Mesenchymal stem cell (in vitro differentiated cells and primary cell): ENCODE results near the gene NT5C1B.

Source experiments
- DNase-seq: peaks from one replicate; pipeline ENCODE4 v3.0.0-alpha.2; 2013
- H2AFZ ChIP-seq: one replicate; pipeline ENCODE4 v1.6.1; 2013; ENCODE audit warnings: low read depth, mild to moderate bottlenecking, control low read depth, inconsistent platforms, low read length, moderate library complexity
- H2AK5ac ChIP-seq: 2 replicates; pipeline ENCODE4 v1.6.1; 2013; ENCODE audit warnings: low read length, moderate library complexity, mild to moderate bottlenecking, inconsistent platforms; ENCODE audit not compliant: severe bottlenecking
- H2BK120ac ChIP-seq: one replicate; pipeline ENCODE4 v1.6.1; 2013; ENCODE audit warnings: low read depth, mild to moderate bottlenecking, inconsistent platforms, low read length, moderate library complexity
- H2BK12ac ChIP-seq, 2 experiments: one replicate each; pipeline ENCODE4 v1.6.1; 2013; ENCODE audit warnings: inconsistent platforms in 2 of 2, low read length in 2 of 2, mild to moderate bottlenecking in 2 of 2, moderate library complexity in 2 of 2, control low read depth in 1 of 2
- H2BK15ac ChIP-seq: one replicate; pipeline ENCODE4 v1.6.1; 2013; ENCODE audit warnings: mild to moderate bottlenecking, low read depth, inconsistent platforms; ENCODE audit not compliant: poor library complexity, severe bottlenecking
- H2BK5ac ChIP-seq: 2 replicates; pipeline ENCODE4 v1.6.1; 2013; ENCODE audit warnings: low read depth, mild to moderate bottlenecking, low read length, control low read depth, inconsistent platforms; ENCODE audit not compliant: poor library complexity, severe bottlenecking
- H3K14ac ChIP-seq, 2 experiments: one replicate each; pipeline ENCODE4 v1.6.1; 2013; ENCODE audit warnings: inconsistent platforms in 2 of 2, low read length in 2 of 2, control low read depth in 1 of 2, mild to moderate bottlenecking in 1 of 2, moderate library complexity in 1 of 2
- H3K18ac ChIP-seq, 2 experiments: one replicate each; pipeline ENCODE4 v1.6.1; 2013; ENCODE audit warnings: inconsistent platforms in 2 of 2, low read length in 2 of 2, control low read depth in 1 of 2, low read depth in 1 of 2, mild to moderate bottlenecking in 1 of 2
- H3K23ac ChIP-seq, 2 experiments: one replicate each; pipeline ENCODE4 v1.6.1; 2013; ENCODE audit warnings: inconsistent platforms in 2 of 2, low read length in 2 of 2, mild to moderate bottlenecking in 2 of 2, moderate library complexity in 2 of 2, control low read depth in 1 of 2
- H3K27ac ChIP-seq: 2 replicates; pipeline ENCODE4 v1.5.1; 2013; ENCODE audit warnings: mild to moderate bottlenecking, moderate library complexity, low read length, control low read depth, inconsistent platforms; ENCODE audit not compliant: poor library complexity, severe bottlenecking
- H3K27me3 ChIP-seq, 2 experiments: 2 replicates each; pipeline versions ENCODE4 v1.6.1 to v1.7.0; 2013; ENCODE audit warnings: low read length in 2 of 2, mild to moderate bottlenecking in 2 of 2, moderate library complexity in 2 of 2, control low read depth in 1 of 2, inconsistent platforms in 1 of 2; ENCODE audit not compliant: control insufficient read depth in 1 of 2, insufficient read depth in 1 of 2
- H3K36me3 ChIP-seq, 2 experiments: 2 replicates each; pipeline versions ENCODE4 v1.6.1 to v1.7.0; 2013; ENCODE audit warnings: low read length in 2 of 2, control low read depth in 1 of 2, inconsistent platforms in 1 of 2, low read depth in 1 of 2, mild to moderate bottlenecking in 1 of 2; ENCODE audit not compliant: insufficient read depth in 2 of 2, control insufficient read depth in 1 of 2
- H3K4ac ChIP-seq, 2 experiments: one replicate each; pipeline ENCODE4 v1.6.1; 2013; ENCODE audit warnings: inconsistent platforms in 2 of 2, low read length in 2 of 2, mild to moderate bottlenecking in 2 of 2, moderate library complexity in 2 of 2, control low read depth in 1 of 2, low read depth in 1 of 2
- H3K4me1 ChIP-seq: 2 replicates; pipeline ENCODE4 v1.6.1; 2013; ENCODE audit warnings: low read depth, low read length, control low read depth; ENCODE audit not compliant: control insufficient read depth, insufficient read depth
- H3K4me2 ChIP-seq: 2 replicates; pipeline ENCODE4 v1.6.1; 2013; ENCODE audit warnings: low read length, mild to moderate bottlenecking, inconsistent platforms; ENCODE audit not compliant: poor library complexity, severe bottlenecking
- H3K4me3 ChIP-seq, 2 experiments: 2 replicates each; pipeline versions ENCODE4 v1.5.1 to v1.7.0; 2013; ENCODE audit warnings: low read length in 2 of 2, mild to moderate bottlenecking in 2 of 2, control low read depth in 1 of 2, low read depth in 1 of 2; ENCODE audit not compliant: insufficient read depth in 1 of 2
- H3K79me1 ChIP-seq: replicated peaks from 2 replicates; pipeline ENCODE4 v1.6.1; 2013; ENCODE audit warnings: mild to moderate bottlenecking, control low read depth, low read length, inconsistent platforms; ENCODE audit not compliant: poor library complexity, severe bottlenecking
- H3K9ac ChIP-seq: 2 replicates; pipeline ENCODE4 v1.7.0; 2013; ENCODE audit warnings: mild to moderate bottlenecking, low read length, moderate library complexity
- H3K9me3 ChIP-seq: 2 replicates; pipeline ENCODE4 v1.7.0; 2013; ENCODE audit warnings: mild to moderate bottlenecking, low read length; ENCODE audit not compliant: control insufficient read depth
- H4K8ac ChIP-seq: one replicate; pipeline ENCODE4 v1.6.1; 2013; ENCODE audit warnings: inconsistent platforms, mild to moderate bottlenecking, low read length, moderate library complexity
- H4K91ac ChIP-seq: one replicate; pipeline ENCODE4 v1.6.1; 2013; ENCODE audit warnings: mild to moderate bottlenecking, low read length, inconsistent platforms
- WGBS: methylation state at CpG from one replicate; pipeline ENCODE4 v1.1.7; 2013; ENCODE audit warnings: mixed read lengths; 5-methylcytosine and 5-hydroxymethylcytosine counted together

Gene NT5C1B

GRCh38 chr2:18527326-18527725 is 62.0 kb downstream of the NT5C1B start:
- Histone ChIP-seq H4K91ac (no peak overlapping the region), H3K27me3 (no peaks in the 10 kb centered on the region), H3K9me3 (no peaks in the 10 kb centered on the region), H3K4ac (no peak overlapping the region), H4K8ac (no peak overlapping the region), H2BK12ac (no peak overlapping the region), H2AK5ac (no peak overlapping the region), H3K18ac (no peak overlapping the region), H3K4me1 (no peaks in the 10 kb centered on the region), H3K79me1 (no peaks in the 10 kb centered on the region), H3K4me3 (no peak overlapping the region), H2BK120ac (no peak overlapping the region), H2BK15ac (no peak overlapping the region), H3K36me3 (no peaks in the 10 kb centered on the region), H3K14ac (no peak overlapping the region), H3K4me2 (no peak overlapping the region), H3K23ac (no peak overlapping the region), H3K9ac (no peak overlapping the region), H3K27ac (no peak overlapping the region), H2BK5ac (no peak overlapping the region), H2AFZ (no peak overlapping the region)
- no peak for DNase-seq
- WGBS: 100% methylated on average over 2 of the region's 2 CpGs

GRCh38 chr2:18526429-18526828 is 62.9 kb downstream of the NT5C1B start:
- 91% methylated on average over 5 of the region's 7 CpGs for WGBS
- Histone ChIP-seq H3K23ac (peak overlapping the region in 1 of 2 experiments; percentile 2), H4K91ac (no peak overlapping the region)

GRCh38 chr2:18525852-18526251 is 63.5 kb downstream of the NT5C1B start:
- Histone ChIP-seq H3K27ac (no peak overlapping the region), H3K9ac (no peak overlapping the region), H2BK120ac (no peak overlapping the region), H2AK5ac (no peak overlapping the region), H3K9me3 (no peaks in the 10 kb centered on the region), H3K4me1 (no peaks in the 10 kb centered on the region), H2BK5ac (no peak overlapping the region), H3K23ac (no peak overlapping the region), H3K4ac (no peak overlapping the region), H3K79me1 (no peaks in the 10 kb centered on the region), H4K91ac (no peak overlapping the region), H3K4me2 (no peak overlapping the region), H4K8ac (no peak overlapping the region), H2AFZ (no peak overlapping the region), H3K36me3 (no peaks in the 10 kb centered on the region), H2BK15ac (no peak overlapping the region), H3K18ac (no peak overlapping the region), H3K14ac (no peak overlapping the region), H3K27me3 (no peaks in the 10 kb centered on the region), H2BK12ac (no peak overlapping the region), H3K4me3 (no peak overlapping the region)
- DNase-seq: no peak
- 81% methylated on average over 2 of the region's 3 CpGs for WGBS

More at GRCh38 chr2:18526429-18526828, 62.9 kb downstream of the NT5C1B start:
- no peak overlapping the region for H2BK120ac ChIP-seq
- H3K36me3 ChIP-seq: no peaks in the 10 kb centered on the region
- no peaks in the 10 kb centered on the region for H3K4me1 ChIP-seq
- no peak overlapping the region for H3K18ac ChIP-seq
- no peak for DNase-seq
- no peaks in the 10 kb centered on the region for H3K27me3 ChIP-seq
- H3K4ac ChIP-seq: no peak overlapping the region
- H3K9me3 ChIP-seq: no peaks in the 10 kb centered on the region
- H2AFZ ChIP-seq: no peak overlapping the region
- H3K4me2 ChIP-seq: no peak overlapping the region
- peak overlapping the region in 1 of 2 experiments; percentile 49 for H3K14ac ChIP-seq
- peak overlapping the region; percentile 44 for H3K9ac ChIP-seq
- H3K27ac ChIP-seq: no peak overlapping the region
- no peak overlapping the region for H2AK5ac ChIP-seq
- H3K4me3 ChIP-seq: no peak overlapping the region
- no peak overlapping the region for H2BK15ac ChIP-seq
- H3K79me1 ChIP-seq: no peaks in the 10 kb centered on the region
- H2BK12ac ChIP-seq: no peak overlapping the region
- H2BK5ac ChIP-seq: no peak overlapping the region
- peak overlapping the region; percentile 9 for H4K8ac ChIP-seq

- no peak overlapping the region for H3K23ac ChIP-seq
These were observed 64.1 kb downstream of the NT5C1B start for GRCh38 chr2:18525236-18525635.

More at GRCh38 chr2:18525236-18525635, 64.1 kb downstream of the NT5C1B start:
- Histone ChIP-seq H2AFZ (no peak overlapping the region), H2AK5ac (no peak overlapping the region), H2BK12ac (no peak overlapping the region), H3K18ac (no peak overlapping the region), H3K4ac (no peak overlapping the region), H2BK120ac (no peak overlapping the region), H3K14ac (no peak overlapping the region), H2BK5ac (no peak overlapping the region), H4K8ac (no peak overlapping the region), H3K36me3 (no peaks in the 10 kb centered on the region), H3K4me3 (no peak overlapping the region), H3K27ac (no peak overlapping the region), H3K4me1 (no peaks in the 10 kb centered on the region), H3K9ac (no peak overlapping the region), H3K79me1 (no peaks in the 10 kb centered on the region), H2BK15ac (no peak overlapping the region), H3K9me3 (no peaks in the 10 kb centered on the region), H4K91ac (no peak overlapping the region), H3K27me3 (no peaks in the 10 kb centered on the region), H3K4me2 (no peak overlapping the region)
- 97% methylated on average over 2 of the region's 2 CpGs for WGBS
- DNase-seq: no peak
